ENCODE measurements around the gene MRC1. TPM values are rescaled to one million over a fixed set of nuclear protein-coding genes. Genes with fewer than 3 reads are reported as not detected.

The MRC1 gene
- total and polyA plus RNA-seq, 9 of the 15 experiments (the other 6 are each of a cell fraction or from before 2014, with no cell fraction given): 0.01 to 0.20 (median 0.03) TPM; not detected in 5

DNA sequence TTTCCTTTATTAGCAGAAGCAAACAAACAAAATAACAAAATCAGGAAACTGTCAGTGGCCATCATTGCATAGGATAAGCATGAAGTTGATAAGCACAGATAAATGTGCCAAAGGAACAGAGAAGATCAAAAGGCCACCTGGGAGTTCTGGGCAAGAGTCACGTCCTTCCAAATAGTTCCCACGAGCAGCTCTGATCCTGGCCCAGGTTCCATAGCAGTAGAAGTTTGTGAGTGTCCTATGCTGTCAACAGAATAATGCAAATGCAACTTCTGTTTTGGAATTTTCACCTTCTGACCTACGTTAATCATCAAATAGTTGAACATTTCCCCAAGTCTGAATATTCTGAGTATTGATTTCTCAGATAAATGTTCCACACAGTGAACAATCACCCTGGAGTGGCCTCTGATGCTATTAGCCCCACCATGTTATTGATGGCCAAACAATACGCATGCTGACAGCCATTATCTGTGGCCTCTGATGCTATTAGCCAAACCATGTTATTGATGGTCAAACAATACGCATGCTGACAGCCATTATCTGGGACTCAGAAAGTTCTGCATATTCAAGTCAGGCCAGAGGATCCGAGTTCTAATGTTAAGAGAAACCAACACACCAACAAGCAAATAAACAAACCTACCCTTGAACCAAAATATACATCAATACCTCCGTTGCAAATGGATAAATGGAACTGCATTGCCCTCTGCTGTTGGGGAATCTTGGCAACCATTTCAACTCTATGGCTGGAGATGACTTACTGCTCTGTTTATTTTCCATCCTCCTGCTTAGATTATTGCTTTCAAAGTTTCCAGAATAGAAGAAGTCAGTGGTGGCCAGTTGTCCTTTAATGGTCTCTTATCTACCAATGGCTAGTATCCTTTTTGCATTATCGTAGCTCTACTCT is 63.3 kb downstream of the MRC1 start:
- 4% methylated on average over 8 of the region's 8 CpGs for WGBS (ENCODE audit: insufficient coverage, low coverage, missing lambda C conversion rate)
- no peak overlapping the region for H3K27ac ChIP-seq (ENCODE audit: extremely low read depth, low read depth, low read length)
- FAIRE-seq (peak; percentile 80), ATAC-seq (0 out of 3 replicates have a peak, but pooled peaks have one; percentile 38), DNase-seq (ENCODE audit: extremely low read depth in 1 of 4, low spot score in 3 of 4) (peak in 1 of 4 experiments; percentile 20)
- H2AFZ ChIP-seq (ENCODE audit: low read depth, low read length): no peak overlapping the region
- H3K27me3 ChIP-seq (ENCODE audit: control insufficient read depth in 2 of 2, insufficient read depth in 2 of 2, low read length in 2 of 2): no peaks in the 10 kb centered on the region; a peak in 1 of 5 replicates
- no peaks in the 10 kb centered on the region for H3K79me2 ChIP-seq (ENCODE audit: control insufficient read depth, insufficient read depth, low read length)
- H3K36me3 ChIP-seq (ENCODE audit: control insufficient read depth, insufficient read depth, low read length): no peaks in the 10 kb centered on the region
- no peaks in the 10 kb centered on the region for H4K20me1 ChIP-seq (replicated peaks; ENCODE audit: control insufficient read depth, insufficient read depth, low read length)
- no peak overlapping the region for H3K4me3 ChIP-seq
- POLR2A ChIA-PET: interaction anchor here (0.6 kb wide), 1 partner anchor 33 kb away, joined by 3 read pairs; no protein-coding TSS in a partner anchor
- intact Hi-C loops (cut with micrococcal nuclease) (loop anchor here (1.0 to 10.0 kb wide), 3 partner anchors 138 to 580 kb away; no protein-coding TSS in a partner anchor), in situ Hi-C loops (cut with MboI) (loop anchor here (10.0 to 25.0 kb wide), 3 partner anchors 268 to 1035 kb away; no protein-coding TSS in a partner anchor)
- CTCF ChIA-PET (ENCODE audit: low intra/inter-chr PET ratio): interaction anchor here (0.8 to 1.6 kb wide), 6 partner anchors 135 to 1045 kb away, joined by 3 to 7 read pairs (median 3); no protein-coding TSS in a partner anchor
- no peak overlapping the region for H3K4me2 ChIP-seq (ENCODE audit: insufficient read depth, low read length)
- no peak overlapping the region for H3K9ac ChIP-seq (ENCODE audit: insufficient read depth in 1 of 2, low read depth in 2 of 2, low read length in 2 of 2)
- BruUV-seq (replicated peaks): no TSS peak
- H3K4me1 ChIP-seq (replicated peaks in 1 of 2; ENCODE audit: control insufficient read depth in 2 of 2, insufficient read depth in 2 of 2, low read length in 2 of 2): no peaks in the 10 kb centered on the region
- no peaks in the 10 kb centered on the region for H3K9me1 ChIP-seq (ENCODE audit: control insufficient read depth, insufficient read depth, low read length)
- H3K9me3 ChIP-seq (replicated peaks; ENCODE audit: control insufficient read depth, insufficient read depth, low read depth, low read length): no peaks in the 10 kb centered on the region
- TF ChIP-seq RAD21 (CRISPR knock-in tag; conservative IDR thresholded peaks at IDR 0.05 in 1 of 2, IDR thresholded peaks at IDR 0.05 in 1 of 2): peak; percentile 76 to 85
- TF ChIP-seq SMC3 (conservative IDR thresholded peaks at IDR 0.05; ENCODE audit: insufficient read depth, low read depth, low read length): peak; percentile 44; the same call in 1 of the 2 replicates
- no peak for TF ChIP-seq CCAR2 (IDR thresholded peaks at IDR 0.05; ENCODE audit: low read depth, low read length)
- peak; percentile 34; the same call in 1 of the 2 replicates for TF ChIP-seq ARID2 (IDR thresholded peaks at IDR 0.05)
- TF ChIP-seq NFIC (IDR thresholded peaks at IDR 0.05): peak; percentile 26; the same call in 1 of the 2 replicates
- TF ChIP-seq HMG20A (CRISPR knock-in tag; conservative IDR thresholded peaks at IDR 0.05): no peak
- TF ChIP-seq, protein P1, sequence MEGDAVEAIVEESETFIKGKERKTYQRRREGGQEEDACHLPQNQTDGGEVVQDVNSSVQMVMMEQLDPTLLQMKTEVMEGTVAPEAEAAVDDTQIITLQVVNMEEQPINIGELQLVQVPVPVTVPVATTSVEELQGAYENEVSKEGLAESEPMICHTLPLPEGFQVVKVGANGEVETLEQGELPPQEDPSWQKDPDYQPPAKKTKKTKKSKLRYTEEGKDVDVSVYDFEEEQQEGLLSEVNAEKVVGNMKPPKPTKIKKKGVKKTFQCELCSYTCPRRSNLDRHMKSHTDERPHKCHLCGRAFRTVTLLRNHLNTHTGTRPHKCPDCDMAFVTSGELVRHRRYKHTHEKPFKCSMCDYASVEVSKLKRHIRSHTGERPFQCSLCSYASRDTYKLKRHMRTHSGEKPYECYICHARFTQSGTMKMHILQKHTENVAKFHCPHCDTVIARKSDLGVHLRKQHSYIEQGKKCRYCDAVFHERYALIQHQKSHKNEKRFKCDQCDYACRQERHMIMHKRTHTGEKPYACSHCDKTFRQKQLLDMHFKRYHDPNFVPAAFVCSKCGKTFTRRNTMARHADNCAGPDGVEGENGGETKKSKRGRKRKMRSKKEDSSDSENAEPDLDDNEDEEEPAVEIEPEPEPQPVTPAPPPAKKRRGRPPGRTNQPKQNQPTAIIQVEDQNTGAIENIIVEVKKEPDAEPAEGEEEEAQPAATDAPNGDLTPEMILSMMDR (IDR thresholded peaks at IDR 0.05 in 2 of 3, conservative IDR thresholded peaks at IDR 0.05 in 1 of 3; ENCODE audit: insufficient read depth in 2 of 3, low read depth in 1 of 3, low read length in 3 of 3): peak; percentile 29 to 70 (median 61); a peak in 5 of 6 replicates
- no peak for TF ChIP-seq ARNT (IDR thresholded peaks at IDR 0.05)
- TF ChIP-seq, protein P2, sequence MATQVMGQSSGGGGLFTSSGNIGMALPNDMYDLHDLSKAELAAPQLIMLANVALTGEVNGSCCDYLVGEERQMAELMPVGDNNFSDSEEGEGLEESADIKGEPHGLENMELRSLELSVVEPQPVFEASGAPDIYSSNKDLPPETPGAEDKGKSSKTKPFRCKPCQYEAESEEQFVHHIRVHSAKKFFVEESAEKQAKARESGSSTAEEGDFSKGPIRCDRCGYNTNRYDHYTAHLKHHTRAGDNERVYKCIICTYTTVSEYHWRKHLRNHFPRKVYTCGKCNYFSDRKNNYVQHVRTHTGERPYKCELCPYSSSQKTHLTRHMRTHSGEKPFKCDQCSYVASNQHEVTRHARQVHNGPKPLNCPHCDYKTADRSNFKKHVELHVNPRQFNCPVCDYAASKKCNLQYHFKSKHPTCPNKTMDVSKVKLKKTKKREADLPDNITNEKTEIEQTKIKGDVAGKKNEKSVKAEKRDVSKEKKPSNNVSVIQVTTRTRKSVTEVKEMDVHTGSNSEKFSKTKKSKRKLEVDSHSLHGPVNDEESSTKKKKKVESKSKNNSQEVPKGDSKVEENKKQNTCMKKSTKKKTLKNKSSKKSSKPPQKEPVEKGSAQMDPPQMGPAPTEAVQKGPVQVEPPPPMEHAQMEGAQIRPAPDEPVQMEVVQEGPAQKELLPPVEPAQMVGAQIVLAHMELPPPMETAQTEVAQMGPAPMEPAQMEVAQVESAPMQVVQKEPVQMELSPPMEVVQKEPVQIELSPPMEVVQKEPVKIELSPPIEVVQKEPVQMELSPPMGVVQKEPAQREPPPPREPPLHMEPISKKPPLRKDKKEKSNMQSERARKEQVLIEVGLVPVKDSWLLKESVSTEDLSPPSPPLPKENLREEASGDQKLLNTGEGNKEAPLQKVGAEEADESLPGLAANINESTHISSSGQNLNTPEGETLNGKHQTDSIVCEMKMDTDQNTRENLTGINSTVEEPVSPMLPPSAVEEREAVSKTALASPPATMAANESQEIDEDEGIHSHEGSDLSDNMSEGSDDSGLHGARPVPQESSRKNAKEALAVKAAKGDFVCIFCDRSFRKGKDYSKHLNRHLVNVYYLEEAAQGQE (IDR thresholded peaks at IDR 0.05; ENCODE audit: borderline replicate concordance): peak; percentile 71
- TF ChIP-seq, protein P2 (CRISPR knock-in tag; IDR thresholded peaks at IDR 0.05; ENCODE audit: low read depth): no peak

Measured in K562 (cell line).